ENCODE data around the gene IL5. TPM values are rescaled to one million over a fixed set of nuclear protein-coding genes. Genes with fewer than 3 reads are reported as not detected.

The IL5 gene
- total RNA-seq, 5 donors from 2014 or later (not counting 1 experiment from before 2014, with no cell fraction given): 1.2 TPM; not detected in 4

GRCh38 chr5:132493821-132494220 lies 49.5 kb downstream of the IL5 start:
- WGBS (ENCODE audit: insufficient coverage): 94% methylated on average over 2 of the region's 2 CpGs
- H3K4me1 Mint-ChIP-seq: peaks cover 56 to 65% (median 61%) of the 10 kb centered on the region in 3 donors

GRCh38 chr5:132493241-132493640 lies 50.1 kb downstream of the IL5 start:
- Mint-ChIP-seq H3K9me3 (no peaks in the 10 kb centered on the region), H3K4me3 (peak overlapping the region in 1 of 3 donors; percentile 92), H3K36me3 (peaks cover 17% of the 10 kb centered on the region), H3K4me1 (peaks cover 52 to 65% (median 61%) of the 10 kb centered on the region in 3 donors), H3K27ac (peak overlapping the region; percentile 96 to 99), H3K27me3 (no peaks in the 10 kb centered on the region)
- no peak overlapping the region for H3K4me3 ChIP-seq (ENCODE audit: control insufficient read depth in 1 of 2, extremely low read depth in 1 of 2, low read length in 1 of 2)
- no peaks in the 10 kb centered on the region for H3K27me3 ChIP-seq (replicated peaks in 1 of 2; ENCODE audit: control insufficient read depth in 2 of 2, extremely low read depth in 1 of 2, insufficient read depth in 2 of 2, low read length in 1 of 2)
- no peaks in the 10 kb centered on the region for H3K9me3 ChIP-seq
- peaks cover 0 to 13% of the 10 kb centered on the region in 2 donors for H3K36me3 ChIP-seq (ENCODE audit: control insufficient read depth in 2 of 2, extremely low read depth in 1 of 2, insufficient read depth in 1 of 2, low read length in 1 of 2)
- H3K4me1 ChIP-seq (ENCODE audit: control insufficient read depth in 1 of 2, extremely low read depth in 1 of 2, insufficient read depth in 2 of 2, low read length in 2 of 2): peaks cover 37 to 58% of the 10 kb centered on the region in 2 experiments
- CTCF ChIA-PET: interaction anchor here in 1 of 2 donors (0.7 kb wide), 1 partner anchor 9 kb away, joined by 3 read pairs; no protein-coding TSS in a partner anchor
- no peak for DNase-seq
- ATAC-seq (replicated peaks in 1 of 4): no peak
- POLR2A ChIA-PET: interaction anchor here (0.6 to 7.9 kb wide), 6 partner anchors 14 to 963 kb away, joined by 3 to 133 read pairs (median 3); no protein-coding TSS in a partner anchor
- H3K27ac ChIP-seq (ENCODE audit: low read length): peak overlapping the region; percentile 92
- WGBS (ENCODE audit: insufficient coverage): 100% methylated on average over 1 of the region's 4 CpGs

More at GRCh38 chr5:132493821-132494220, 49.5 kb downstream of the IL5 start:
- peaks cover 12% of the 10 kb centered on the region for H3K36me3 Mint-ChIP-seq
- POLR2A ChIA-PET: interaction anchor here in 1 of 2 donors (0.7 to 7.9 kb wide), 3 partner anchors 15 to 964 kb away, joined by 3 to 133 read pairs (median 3); no protein-coding TSS in a partner anchor
- Histone ChIP-seq H3K36me3 (ENCODE audit: control insufficient read depth in 2 of 2, extremely low read depth in 1 of 2, insufficient read depth in 1 of 2, low read length in 1 of 2) (peaks cover 0 to 7% of the 10 kb centered on the region in 2 donors), H3K4me3 (ENCODE audit: control insufficient read depth in 1 of 2, extremely low read depth in 1 of 2, low read length in 1 of 2) (no peak overlapping the region), H3K27ac (ENCODE audit: low read length) (peak overlapping the region; percentile 92), H3K27me3 (replicated peaks in 1 of 2; ENCODE audit: control insufficient read depth in 2 of 2, extremely low read depth in 1 of 2, insufficient read depth in 2 of 2, low read length in 1 of 2) (no peaks in the 10 kb centered on the region), H3K9me3 (no peaks in the 10 kb centered on the region), H3K4me1 (ENCODE audit: control insufficient read depth in 1 of 2, extremely low read depth in 1 of 2, insufficient read depth in 2 of 2, low read length in 2 of 2) (peaks cover 31 to 61% of the 10 kb centered on the region in 2 experiments)
- DNase-seq: no peak
- ATAC-seq (replicated peaks in 1 of 4): no peak
- H3K27me3 Mint-ChIP-seq: no peaks in the 10 kb centered on the region
- peak overlapping the region; percentile 96 to 99 for H3K27ac Mint-ChIP-seq
- no peaks in the 10 kb centered on the region for H3K9me3 Mint-ChIP-seq
- H3K4me3 Mint-ChIP-seq: peak overlapping the region; percentile 4 to 92 (median 50)
- CTCF ChIA-PET: no interaction called here

- Histone ChIP-seq H3K9me3 (no peaks in the 10 kb centered on the region), H3K4me3 (ENCODE audit: control insufficient read depth in 1 of 2, extremely low read depth in 1 of 2, low read length in 1 of 2) (no peak overlapping the region), H3K4me1 (ENCODE audit: control insufficient read depth in 1 of 2, extremely low read depth in 1 of 2, insufficient read depth in 2 of 2, low read length in 2 of 2) (peaks cover 43 to 58% of the 10 kb centered on the region in 2 experiments), H3K36me3 (ENCODE audit: control insufficient read depth in 2 of 2, extremely low read depth in 1 of 2, insufficient read depth in 1 of 2, low read length in 1 of 2) (peaks cover 0 to 20% of the 10 kb centered on the region in 2 donors), H3K27me3 (replicated peaks in 1 of 2; ENCODE audit: control insufficient read depth in 2 of 2, extremely low read depth in 1 of 2, insufficient read depth in 2 of 2, low read length in 1 of 2) (no peaks in the 10 kb centered on the region), H3K27ac (ENCODE audit: low read length) (peak overlapping the region; percentile 98)
- ChIA-PET CTCF (interaction anchor here (0.6 to 2.8 kb wide), 5 partner anchors 8 to 106 kb away, joined by 3 to 10 read pairs (median 3); no protein-coding TSS in a partner anchor), POLR2A (interaction anchor here (0.6 to 7.9 kb wide), 10 partner anchors 13 to 151 kb away, joined by 3 to 133 read pairs (median 6); no protein-coding TSS in a partner anchor)
- Mint-ChIP-seq H3K36me3 (peaks cover 23% of the 10 kb centered on the region), H3K4me3 (peak overlapping the region; percentile 85 to 96 (median 86)), H3K4me1 (peaks cover 55 to 71% (median 65%) of the 10 kb centered on the region in 3 donors), H3K27me3 (no peaks in the 10 kb centered on the region), H3K9me3 (no peaks in the 10 kb centered on the region), H3K27ac (peak overlapping the region; percentile 96 to 99)
- DNase-seq (no peak), ATAC-seq (replicated peaks in 1 of 4) (no peak)
- no CpG with 5 or more reads among the region's 3 CpGs for WGBS (ENCODE audit: insufficient coverage)
Observed at GRCh38 chr5:132492386-132493125, 50.8 kb downstream of the IL5 start.

Other genes starting within 250 kb of the IL5 start
- gene SLC22A4, start 249.1 kb downstream of the IL5 start, total RNA-seq: under 1 TPM in 1 of 5 donors, not detected in 4; 0.20 TPM
- 10 to 100 TPM in 2 of 5 donors, 1 to 10 TPM in 3; 4.8 to 14.0 (median 7.6) TPM for gene SLC22A5, start 173.8 kb downstream of the IL5 start, total RNA-seq
- 100 to 1,000 TPM; 167 to 859 (median 252) TPM for gene IRF1, start 52.7 kb downstream of the IL5 start, total RNA-seq
- 10 to 100 TPM; 19.7 to 33.7 (median 28.5) TPM for gene RAD50, start 13.5 kb upstream of the IL5 start, total RNA-seq
- gene IL13, start 114.7 kb upstream of the IL5 start, total RNA-seq: 1 to 10 TPM in 1 of 5 donors, under 1 TPM in 4; 0.30 to 1.9 (median 0.44) TPM
- gene IL4, start 130.5 kb upstream of the IL5 start, total RNA-seq: under 1 TPM in 1 of 5 donors, not detected in 4; 0.85 TPM
- 10 to 100 TPM; 13.8 to 15.9 (median 15.2) TPM for gene KIF3A, start 194.0 kb upstream of the IL5 start, total RNA-seq
- gene CCNI2, start 203.9 kb upstream of the IL5 start, total RNA-seq: 10 to 100 TPM in 3 of 5 donors, 1 to 10 TPM in 2; 5.8 to 13.8 (median 11.0) TPM
- gene SEPTIN8, start 233.7 kb upstream of the IL5 start, total RNA-seq: 10 to 100 TPM in 4 of 5 donors, 1 to 10 TPM in 1; 6.6 to 12.4 (median 11.0) TPM

All from T-cell (primary cell).